T-cell (primary cell): ENCODE measurements around the gene SORCS3. TPM values are rescaled to one million over a fixed set of nuclear protein-coding genes. Genes with fewer than 3 reads are reported as not detected.

ENCODE experiments used
- ATAC-seq, 4 experiments: fragments of 200-7000 bp in 3 of 4; fragments of 150-1000 bp in 1 of 4; cut with Tn5 transposase; replicated peaks in 1 of 4; 1 replicate in 3 of 4; 2 replicates in 1 of 4; pipeline ENCODE4 v1.10.0; 2021; ENCODE audit warnings: moderate library complexity in 3 of 4, mild to moderate bottlenecking in 2 of 4, moderate number of reproducible peaks in 1 of 4
- CTCF ChIA-PET, 2 donors: fragments of 300-600 bp; sonication (Branson Sonifier 250); formaldehyde crosslinking; loops; one replicate each; lab custom pipeline; 2022; ENCODE audit warnings: antibody characterized with exemption in 2 of 2; lab: Charles Lee
- POLR2A ChIA-PET, 2 donors: fragments of 300-600 bp; sonication (Branson Sonifier 250); formaldehyde crosslinking; loops; one replicate each; lab custom pipeline; 2022; ENCODE audit warnings: antibody characterized with exemption in 2 of 2; lab: Charles Lee
- DNase-seq, 35 experiments: peaks; one replicate each; pipeline versions ENCODE4 v3.0.0 to v3.0.0-alpha.2; 2013 to 2023
- H3K27ac ChIP-seq: one replicate; pipeline ENCODE4 v1.5.1; 2013; ENCODE audit warnings: low read length
- H3K27me3 ChIP-seq, 2 experiments: replicated peaks in 1 of 2; 1 replicate in 1 of 2; 2 replicates in 1 of 2; pipeline versions ENCODE4 v1.6.1 to v1.7.0; 2013; ENCODE audit warnings: low read length in 1 of 2, mixed read lengths in 1 of 2; ENCODE audit not compliant: control insufficient read depth in 2 of 2, insufficient read depth in 2 of 2; ENCODE audit errors: extremely low read depth in 1 of 2
- H3K36me3 ChIP-seq, 2 donors: 1 replicate in 1 of 2; 2 replicates in 1 of 2; pipeline versions ENCODE4 v1.6.1 to v1.7.0; 2013; ENCODE audit warnings: low read length in 1 of 2; ENCODE audit not compliant: control insufficient read depth in 2 of 2, insufficient read depth in 1 of 2; ENCODE audit errors: extremely low read depth in 1 of 2
- H3K4me1 ChIP-seq, 2 experiments: 1 replicate in 1 of 2; 2 replicates in 1 of 2; pipeline versions ENCODE4 v1.6.1 to v1.7.0; 2013; ENCODE audit warnings: low read length in 2 of 2, mixed read lengths in 1 of 2; ENCODE audit not compliant: insufficient read depth in 2 of 2, control insufficient read depth in 1 of 2; ENCODE audit errors: extremely low read depth in 1 of 2
- H3K4me3 ChIP-seq, 2 donors: 1 replicate in 1 of 2; 2 replicates in 1 of 2; pipeline versions ENCODE4 v1.5.1 to v1.7.0; 2013; ENCODE audit warnings: mild to moderate bottlenecking in 2 of 2, low read length in 1 of 2, moderate library complexity in 1 of 2; ENCODE audit not compliant: control insufficient read depth in 1 of 2; ENCODE audit errors: extremely low read depth in 1 of 2
- H3K9me3 ChIP-seq: 2 replicates; pipeline ENCODE4 v1.7.0; 2013
- H3K27ac Mint-ChIP-seq, 2 donors: one replicate each; pipeline ENCODE4 v1.8.0; 2020 to 2021; ENCODE audit warnings: mild to moderate bottlenecking in 2 of 2, mixed read lengths in 2 of 2
- H3K27me3 Mint-ChIP-seq, 2 donors: one replicate each; pipeline ENCODE4 v1.8.0; 2021 to 2022; ENCODE audit warnings: mixed read lengths in 2 of 2
- H3K36me3 Mint-ChIP-seq: one replicate; pipeline ENCODE4 v1.8.0; 2021; ENCODE audit warnings: mixed read lengths
- H3K4me1 Mint-ChIP-seq, 3 donors: one replicate each; pipeline ENCODE4 v1.8.0; 2020 to 2022; ENCODE audit warnings: mixed read lengths in 3 of 3, mild to moderate bottlenecking in 1 of 3
- H3K4me3 Mint-ChIP-seq, 3 donors: one replicate each; pipeline ENCODE4 v1.8.0; 2020 to 2022; ENCODE audit warnings: mild to moderate bottlenecking in 3 of 3, mixed read lengths in 3 of 3, moderate library complexity in 3 of 3
- H3K9me3 Mint-ChIP-seq, 3 donors: one replicate each; pipeline ENCODE4 v1.8.0; 2020 to 2022; ENCODE audit warnings: mixed read lengths in 3 of 3
- WGBS: methylation state at CpG from one replicate; pipeline ENCODE4 v1.1.5; 2013; ENCODE audit warnings: missing lambda C conversion rate; ENCODE audit not compliant: insufficient coverage; 5-methylcytosine and 5-hydroxymethylcytosine counted together
- total RNA-seq, 35 experiments: library from RNA in 6 of 35; stranded (reverse) in 6 of 35; fragments of 120-200 nt in 1 of 35; gene quantifications; one replicate each; pipeline versions ENCODE4 v1.2.1 to v1.2.4 and lab custom pipeline; 2013 to 2026

Gene SORCS3
- total RNA-seq, 5 donors from 2014 or later (not counting 1 experiment from before 2014, with no cell fraction given): 0.03 to 1.8 (median 0.50) TPM; not detected in 1

GRCh38 chr10:104904753-104905323, 263.7 kb downstream of the SORCS3 start:
- Histone ChIP-seq H3K27ac (no peak overlapping the region), H3K4me1 (no peaks in the 10 kb centered on the region), H3K4me3 (no peak overlapping the region), H3K27me3 (no peaks in the 10 kb centered on the region), H3K36me3 (no peaks in the 10 kb centered on the region), H3K9me3 (no peaks in the 10 kb centered on the region)
- no peaks in the 10 kb centered on the region for H3K9me3 Mint-ChIP-seq
- ChIA-PET CTCF (no interaction called here), POLR2A (no interaction called here)
- H3K27ac Mint-ChIP-seq: no peak overlapping the region
- no CpG with 5 or more reads among the region's 5 CpGs for WGBS
- DNase-seq (no peak), ATAC-seq (no peak)
- H3K4me3 Mint-ChIP-seq: no peak overlapping the region
- H3K36me3 Mint-ChIP-seq: no peaks in the 10 kb centered on the region
- H3K4me1 Mint-ChIP-seq: peaks cover 0 to 10% (median 4%) of the 10 kb centered on the region in 3 donors
- H3K27me3 Mint-ChIP-seq: peaks cover 0 to 4% of the 10 kb centered on the region in 2 donors

GRCh38 chr10:104906112-104906511, 265.0 kb downstream of the SORCS3 start:
- no peak overlapping the region for H3K27ac ChIP-seq
- H3K27me3 Mint-ChIP-seq: peaks cover 0 to 4% of the 10 kb centered on the region in 2 donors
- no peaks in the 10 kb centered on the region for H3K36me3 Mint-ChIP-seq
- no peaks in the 10 kb centered on the region for H3K9me3 ChIP-seq
- no peak overlapping the region for H3K4me3 Mint-ChIP-seq
- ChIA-PET CTCF (no interaction called here), POLR2A (no interaction called here)
- WGBS: 40% methylated on average over 1 of the region's 3 CpGs
- no peaks in the 10 kb centered on the region for H3K4me1 ChIP-seq
- DNase-seq (no peak), ATAC-seq (no peak)
- H3K27ac Mint-ChIP-seq: no peak overlapping the region
- peaks cover 0 to 10% (median 4%) of the 10 kb centered on the region in 3 donors for H3K4me1 Mint-ChIP-seq
- H3K36me3 ChIP-seq: no peaks in the 10 kb centered on the region
- H3K27me3 ChIP-seq: no peaks in the 10 kb centered on the region
- H3K4me3 ChIP-seq: no peak overlapping the region
- no peaks in the 10 kb centered on the region for H3K9me3 Mint-ChIP-seq

GRCh38 chr10:104907521-104907920, 266.4 kb downstream of the SORCS3 start:
- DNase-seq (no peak), ATAC-seq (no peak)
- Mint-ChIP-seq H3K9me3 (no peaks in the 10 kb centered on the region), H3K4me1 (peaks cover 0 to 10% (median 4%) of the 10 kb centered on the region in 3 donors), H3K27ac (no peak overlapping the region), H3K4me3 (no peak overlapping the region), H3K36me3 (no peaks in the 10 kb centered on the region), H3K27me3 (peaks cover 0 to 4% of the 10 kb centered on the region in 2 donors)
- WGBS: 90% methylated on average over 3 of the region's 4 CpGs
- Histone ChIP-seq H3K36me3 (no peaks in the 10 kb centered on the region), H3K9me3 (no peaks in the 10 kb centered on the region), H3K27ac (no peak overlapping the region), H3K4me1 (no peaks in the 10 kb centered on the region), H3K4me3 (no peak overlapping the region), H3K27me3 (no peaks in the 10 kb centered on the region)
- ChIA-PET CTCF (no interaction called here), POLR2A (no interaction called here)

- no peaks in the 10 kb centered on the region for H3K36me3 ChIP-seq
- no peaks in the 10 kb centered on the region for H3K27me3 ChIP-seq
- H3K9me3 ChIP-seq: no peaks in the 10 kb centered on the region
- H3K9me3 Mint-ChIP-seq: no peaks in the 10 kb centered on the region
- CTCF ChIA-PET: no interaction called here
- DNase-seq (no peak), ATAC-seq (no peak)
- WGBS: 53% methylated on average over 2 of the region's 2 CpGs
- peaks cover 0 to 5% of the 10 kb centered on the region in 2 donors for H3K27me3 Mint-ChIP-seq
- peaks cover 0 to 10% (median 4%) of the 10 kb centered on the region in 3 donors for H3K4me1 Mint-ChIP-seq
- no peaks in the 10 kb centered on the region for H3K4me1 ChIP-seq
- no peaks in the 10 kb centered on the region for H3K36me3 Mint-ChIP-seq
- H3K4me3 ChIP-seq: no peak overlapping the region
- POLR2A ChIA-PET: no interaction called here
- no peak overlapping the region for H3K27ac Mint-ChIP-seq
- no peak overlapping the region for H3K27ac ChIP-seq
- H3K4me3 Mint-ChIP-seq: no peak overlapping the region
Measured at GRCh38 chr10:104908581-104908980, 267.5 kb downstream of the SORCS3 start.

GRCh38 chr10:104910712-104911111, 269.6 kb downstream of the SORCS3 start:
- peaks cover 0 to 5% of the 10 kb centered on the region in 2 donors for H3K27me3 Mint-ChIP-seq
- Histone ChIP-seq H3K4me1 (no peaks in the 10 kb centered on the region), H3K4me3 (no peak overlapping the region), H3K9me3 (no peaks in the 10 kb centered on the region), H3K36me3 (no peaks in the 10 kb centered on the region), H3K27me3 (peaks cover 0 to 2% of the 10 kb centered on the region in 2 experiments), H3K27ac (no peak overlapping the region)
- ATAC-seq: no peak
- no peak overlapping the region for H3K4me3 Mint-ChIP-seq
- no peaks in the 10 kb centered on the region for H3K36me3 Mint-ChIP-seq
- no peak for DNase-seq
- H3K27ac Mint-ChIP-seq: no peak overlapping the region
- POLR2A ChIA-PET: no interaction called here
- CTCF ChIA-PET: no interaction called here
- no peaks in the 10 kb centered on the region for H3K9me3 Mint-ChIP-seq
- WGBS: 66% methylated on average over 3 of the region's 3 CpGs
- peaks cover 0 to 10% (median 4%) of the 10 kb centered on the region in 3 donors for H3K4me1 Mint-ChIP-seq

- CTCF ChIA-PET: no interaction called here
- Mint-ChIP-seq H3K36me3 (no peaks in the 10 kb centered on the region), H3K27ac (no peak overlapping the region), H3K9me3 (no peaks in the 10 kb centered on the region), H3K4me3 (no peak overlapping the region), H3K4me1 (peaks cover 0 to 10% (median 4%) of the 10 kb centered on the region in 3 donors), H3K27me3 (peaks cover 0 to 5% of the 10 kb centered on the region in 2 donors)
- POLR2A ChIA-PET: no interaction called here
- no CpG with 5 or more reads among the region's 2 CpGs for WGBS
- no peaks in the 10 kb centered on the region for H3K36me3 ChIP-seq
- H3K27me3 ChIP-seq: peaks cover 0 to 2% of the 10 kb centered on the region in 2 experiments
- ATAC-seq: no peak
- H3K9me3 ChIP-seq: no peaks in the 10 kb centered on the region
- no peak for DNase-seq
- no peak overlapping the region for H3K27ac ChIP-seq
- H3K4me1 ChIP-seq: no peaks in the 10 kb centered on the region
- no peak overlapping the region for H3K4me3 ChIP-seq
Measured at GRCh38 chr10:104913390-104913789, 272.3 kb downstream of the SORCS3 start.
